ENCODE results near the gene C3orf62.

DNA sequence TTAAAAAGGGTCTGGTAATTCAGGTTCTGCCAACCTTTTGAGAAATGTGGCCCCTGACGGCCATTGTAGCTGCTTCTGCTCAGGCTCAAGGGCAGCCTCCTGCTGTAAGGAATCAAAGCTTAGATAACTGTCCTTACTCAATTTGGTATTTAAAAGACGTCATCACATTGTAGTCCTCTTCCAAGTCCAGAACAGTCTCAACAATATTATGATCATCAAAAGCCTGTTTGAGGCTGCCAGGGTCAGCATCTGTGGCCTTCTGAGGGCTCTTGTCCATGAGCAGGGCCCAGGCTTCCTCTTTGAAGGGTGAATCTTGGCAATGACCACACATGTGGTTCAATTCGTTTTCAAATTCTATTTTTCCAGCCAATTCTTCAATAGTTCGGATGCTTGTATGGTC lies 6.0 kb downstream of the C3orf62 start:
- TF ChIP-seq, protein P1, sequence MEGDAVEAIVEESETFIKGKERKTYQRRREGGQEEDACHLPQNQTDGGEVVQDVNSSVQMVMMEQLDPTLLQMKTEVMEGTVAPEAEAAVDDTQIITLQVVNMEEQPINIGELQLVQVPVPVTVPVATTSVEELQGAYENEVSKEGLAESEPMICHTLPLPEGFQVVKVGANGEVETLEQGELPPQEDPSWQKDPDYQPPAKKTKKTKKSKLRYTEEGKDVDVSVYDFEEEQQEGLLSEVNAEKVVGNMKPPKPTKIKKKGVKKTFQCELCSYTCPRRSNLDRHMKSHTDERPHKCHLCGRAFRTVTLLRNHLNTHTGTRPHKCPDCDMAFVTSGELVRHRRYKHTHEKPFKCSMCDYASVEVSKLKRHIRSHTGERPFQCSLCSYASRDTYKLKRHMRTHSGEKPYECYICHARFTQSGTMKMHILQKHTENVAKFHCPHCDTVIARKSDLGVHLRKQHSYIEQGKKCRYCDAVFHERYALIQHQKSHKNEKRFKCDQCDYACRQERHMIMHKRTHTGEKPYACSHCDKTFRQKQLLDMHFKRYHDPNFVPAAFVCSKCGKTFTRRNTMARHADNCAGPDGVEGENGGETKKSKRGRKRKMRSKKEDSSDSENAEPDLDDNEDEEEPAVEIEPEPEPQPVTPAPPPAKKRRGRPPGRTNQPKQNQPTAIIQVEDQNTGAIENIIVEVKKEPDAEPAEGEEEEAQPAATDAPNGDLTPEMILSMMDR (optimal IDR thresholded peaks at IDR 0.05 in 1 of 3, IDR thresholded peaks at IDR 0.05 in 1 of 3, conservative IDR thresholded peaks at IDR 0.05 in 1 of 3; ENCODE audit: extremely low read depth in 1 of 3, insufficient read depth in 2 of 3, low read length in 3 of 3): no peak
- TF ChIP-seq EZH2 (IDR thresholded peaks at IDR 0.05; ENCODE audit: low read length): no peak
